IPS-18c (cell line): ENCODE data around the gene ZNF579.
"Not testable (repeated sequence)": the region's sequence is repeated elsewhere in the genome, so short reads cannot be mapped to it uniquely, and the experiment has no call there.

Experiments used
- H3K4me3 ChIP-seq: 2 replicates; pipeline ENCODE4 v1.7.0; 2013; ENCODE audit warnings: low read depth, mild to moderate bottlenecking, low read length, moderate library complexity; ENCODE audit not compliant: insufficient read depth
- H3K9me3 ChIP-seq: one replicate; pipeline ENCODE4 v1.6.1; 2013; ENCODE audit warnings: mild to moderate bottlenecking, low read length, moderate library complexity; ENCODE audit not compliant: control insufficient read depth, insufficient read depth

Gene ZNF579

GRCh38 chr19:55583897-55584296, 3.2 kb upstream of the ZNF579 start:
- not testable (repeated sequence) for H3K9me3 ChIP-seq, H3K4me3 ChIP-seq

GRCh38 chr19:55582284-55582683, 1.6 kb upstream of the ZNF579 start:
- not testable (repeated sequence) for H3K4me3 ChIP-seq, H3K9me3 ChIP-seq

GRCh38 chr19:55581823-55582223, 1.2 kb upstream of the ZNF579 start:
- Histone ChIP-seq H3K4me3 (no peak overlapping the region), H3K9me3 (no peaks in the 10 kb centered on the region)

- H3K9me3 ChIP-seq: no peaks in the 10 kb centered on the region
- H3K4me3 ChIP-seq: peak overlapping the region; percentile 75; the same call in 1 of the 2 replicates
Observed at GRCh38 chr19:55581145-55581822, 636 bp upstream of the ZNF579 start.

- peak overlapping the region; percentile 75 for H3K4me3 ChIP-seq
- no peaks in the 10 kb centered on the region for H3K9me3 ChIP-seq
Observed at GRCh38 chr19:55579766-55580621, 654 bp downstream of the ZNF579 start.

GRCh38 chr19:55578761-55579747, 1.6 kb downstream of the ZNF579 start:
- Histone ChIP-seq H3K4me3 (peak overlapping the region; percentile 75; the same call in 1 of the 2 replicates), H3K9me3 (no peaks in the 10 kb centered on the region)

GRCh38 chr19:55578031-55578760, 2.5 kb downstream of the ZNF579 start:
- no peaks in the 10 kb centered on the region for H3K9me3 ChIP-seq

GRCh38 chr19:55576746-55577145, 3.9 kb downstream of the ZNF579 start:
- Histone ChIP-seq H3K4me3 (no peak overlapping the region), H3K9me3 (no peaks in the 10 kb centered on the region)

More at GRCh38 chr19:55578031-55578760, 2.5 kb downstream of the ZNF579 start:
- H3K4me3 ChIP-seq: no peak overlapping the region

- not testable (repeated sequence) for H3K9me3 ChIP-seq, H3K4me3 ChIP-seq
Observed at GRCh38 chr19:55573929-55574328, 6.7 kb downstream of the ZNF579 start.

GRCh38 chr19:55569477-55569876, 11.2 kb downstream of the ZNF579 start:
- H3K4me3 ChIP-seq, H3K9me3 ChIP-seq: not testable (repeated sequence)

GRCh38 chr19:55567708-55568328, 12.8 kb downstream of the ZNF579 start:
- H3K9me3 ChIP-seq: no peaks in the 10 kb centered on the region
- H3K4me3 ChIP-seq: no peak overlapping the region

GRCh38 chr19:55566823-55567222, 13.8 kb downstream of the ZNF579 start:
- Histone ChIP-seq H3K4me3 (no peak overlapping the region; the same call in 1 of the 2 replicates), H3K9me3 (no peaks in the 10 kb centered on the region)

GRCh38 chr19:55563261-55563690, 17.4 kb downstream of the ZNF579 start:
- Histone ChIP-seq H3K4me3 (no peak overlapping the region), H3K9me3 (no peaks in the 10 kb centered on the region)

GRCh38 chr19:55559684-55560083, 21.0 kb downstream of the ZNF579 start:
- H3K4me3 ChIP-seq: no peak overlapping the region
- no peaks in the 10 kb centered on the region for H3K9me3 ChIP-seq

GRCh38 chr19:55554741-55555152, 25.9 kb downstream of the ZNF579 start:
- no peaks in the 10 kb centered on the region for H3K9me3 ChIP-seq
- no peak overlapping the region; the same call in 1 of the 2 replicates for H3K4me3 ChIP-seq

- Histone ChIP-seq H3K9me3 (no peaks in the 10 kb centered on the region), H3K4me3 (no peak overlapping the region; the same call in 1 of the 2 replicates)
Observed at GRCh38 chr19:55554302-55554701, 26.3 kb downstream of the ZNF579 start.
